ENCODE data around the gene RALGAPA2. TPM values are rescaled to one million over a fixed set of nuclear protein-coding genes. Genes with fewer than 3 reads are reported as not detected.

The RALGAPA2 gene
- total and polyA plus RNA-seq, 2 of the 13 experiments (the other 11 are each of a cell fraction or from before 2014, with no cell fraction given) = 13.8 to 17.7 TPM

GRCh38 chr20:20743511-20744169, 31.2 kb upstream of the RALGAPA2 start (continued):
- TF ChIP-seq E2F5 (CRISPR knock-in tag; conservative IDR thresholded peaks at IDR 0.05) (no peak), ZBTB42 (CRISPR knock-in tag; IDR thresholded peaks at IDR 0.05) (no peak), MLXIP (CRISPR knock-in tag; IDR thresholded peaks at IDR 0.05; ENCODE audit: borderline replicate concordance) (no peak), ZNF337 (CRISPR knock-in tag; IDR thresholded peaks at IDR 0.05; ENCODE audit: borderline replicate concordance, low read depth) (no peak), NFIC (IDR thresholded peaks at IDR 0.05; ENCODE audit: low read length) (no peak), ATF4 (CRISPR knock-in tag; IDR thresholded peaks at IDR 0.05) (no peak), ZNF432 (CRISPR knock-in tag; IDR thresholded peaks at IDR 0.05; ENCODE audit: borderline replicate concordance) (no peak), MTERF4 (CRISPR knock-in tag; IDR thresholded peaks at IDR 0.05) (no peak), ZKSCAN5 (CRISPR knock-in tag; IDR thresholded peaks at IDR 0.05) (no peak), FUBP1 (CRISPR knock-in tag; IDR thresholded peaks at IDR 0.05; ENCODE audit: borderline replicate concordance) (no peak), ZNF180 (CRISPR knock-in tag; IDR thresholded peaks at IDR 0.05; ENCODE audit: borderline replicate concordance, low read depth) (no peak), STAT5B (CRISPR knock-in tag; IDR thresholded peaks at IDR 0.05) (no peak), ZNF790 (CRISPR knock-in tag; IDR thresholded peaks at IDR 0.05; ENCODE audit: borderline replicate concordance) (no peak), STAG1 (CRISPR knock-in tag; IDR thresholded peaks at IDR 0.05) (no peak), KDM2A (CRISPR knock-in tag; IDR thresholded peaks at IDR 0.05; ENCODE audit: borderline replicate concordance, low read depth) (no peak), ZNF746 (CRISPR knock-in tag; IDR thresholded peaks at IDR 0.05) (no peak), RXRA (CRISPR knock-in tag; IDR thresholded peaks at IDR 0.05) (no peak), ZNF44 (CRISPR knock-in tag; IDR thresholded peaks at IDR 0.05) (0 out of 2 replicates have a peak, but pooled peaks have one; percentile 74), HDAC2 (CRISPR knock-in tag; IDR thresholded peaks at IDR 0.05) (peak; percentile 65), GMEB2 (CRISPR knock-in tag; IDR thresholded peaks at IDR 0.05; ENCODE audit: low read depth) (no peak), ZNF652 (CRISPR knock-in tag; IDR thresholded peaks at IDR 0.05; ENCODE audit: borderline replicate concordance, low read depth) (no peak)

Data from HepG2 (cell line).